ENCODE results near the gene GCNT2. TPM values are rescaled to one million over a fixed set of nuclear protein-coding genes. Genes with fewer than 3 reads are reported as not detected.

The GCNT2 gene
- total and polyA plus RNA-seq, 2 of the 8 experiments (the other 6 are each of a cell fraction or from before 2014, with no cell fraction given) = 19.3 to 52.5 TPM

DNA sequence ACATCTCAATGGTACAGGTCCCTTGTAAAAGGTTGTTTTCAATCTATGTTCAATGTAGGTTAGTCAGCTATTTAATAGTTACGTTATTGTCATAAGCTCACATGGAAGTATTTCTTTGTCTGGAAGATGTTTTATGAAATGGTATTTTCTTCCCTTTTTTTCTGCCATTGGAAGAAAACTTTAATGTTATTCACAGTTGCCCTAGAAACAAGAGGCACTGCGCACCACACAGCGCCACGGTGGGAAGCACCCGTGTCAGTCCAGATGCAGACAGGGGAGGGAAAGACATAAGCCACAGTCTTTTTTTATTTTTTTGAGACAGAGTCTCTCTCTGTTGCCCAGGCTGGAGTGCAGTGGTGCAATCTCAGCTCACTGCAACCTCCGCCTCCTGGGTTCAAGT lies 82.1 kb downstream of the GCNT2 start:
- 0 out of 2 replicates have a peak, but pooled peaks cover 3% of the 10 kb centered on the region for H3K79me1 ChIP-seq (ENCODE audit: low read depth, low read length)
- H3K18ac ChIP-seq (ENCODE audit: extremely low read depth, low read length) = no peak overlapping the region
- no peak overlapping the region for H3K4ac ChIP-seq (replicated peaks; ENCODE audit: insufficient read length, low read depth, low read length)
- H3K9ac ChIP-seq (replicated peaks in 1 of 4; ENCODE audit: extremely low read depth in 1 of 4, low read depth in 3 of 4, low read length in 3 of 4) = no peak overlapping the region
- no peak overlapping the region for H2BK20ac ChIP-seq (ENCODE audit: low read length)
- DNase-seq (ENCODE audit: low read depth in 1 of 2, low spot score in 2 of 2) (no peak), FAIRE-seq (no peak)
- H3K23me2 ChIP-seq (ENCODE audit: low read depth, low read length) = no peaks in the 10 kb centered on the region
- H3K4me3 ChIP-seq (ENCODE audit: extremely low read depth in 1 of 4, insufficient read depth in 2 of 4, low read depth in 3 of 4, low read length in 4 of 4) = no peak overlapping the region
- H3K14ac ChIP-seq (ENCODE audit: insufficient read length) = no peak overlapping the region
- H3K23ac ChIP-seq (ENCODE audit: insufficient read length) = no peak overlapping the region
- H3K36me3 ChIP-seq (ENCODE audit: control insufficient read depth in 2 of 4, insufficient read depth in 4 of 4, low read length in 3 of 4) = peaks cover 0 to 4% (median 0%) of the 10 kb centered on the region in 4 experiments; a peak in 3 of 8 replicates
- H2AFZ ChIP-seq (ENCODE audit: low read length) = no peak overlapping the region
- H3K27ac ChIP-seq (ENCODE audit: low read depth, low read length) = no peak overlapping the region
- no peak overlapping the region for H3K56ac ChIP-seq (replicated peaks; ENCODE audit: insufficient read length, low read depth, low read length)
- TF ChIP-seq CBX5 (IDR thresholded peaks at IDR 0.05; ENCODE audit: low read depth, low read length) (no peak), BCL11A (IDR thresholded peaks at IDR 0.05; ENCODE audit: low read depth in 2 of 2, low read length in 2 of 2) (no peak), ZNF274 (IDR thresholded peaks at IDR 0.05; ENCODE audit: borderline replicate concordance, extremely low read depth, low read length) (no peak), SIX5 (IDR thresholded peaks at IDR 0.05; ENCODE audit: low read depth, low read length) (no peak), EGR1 (IDR thresholded peaks at IDR 0.05; ENCODE audit: borderline replicate concordance, low read depth, low read length) (no peak), RAD21 (IDR thresholded peaks at IDR 0.05 in 1 of 2, conservative IDR thresholded peaks at IDR 0.05 in 1 of 2; ENCODE audit: low read depth in 2 of 2, low read length in 2 of 2) (no peak), BACH1 (IDR thresholded peaks at IDR 0.05; ENCODE audit: low read length) (no peak), CEBPB (IDR thresholded peaks at IDR 0.05; ENCODE audit: low read depth, low read length) (no peak), SUZ12 (IDR thresholded peaks at IDR 0.05; ENCODE audit: low read length) (no peak)
- TF ChIP-seq, protein P1, sequence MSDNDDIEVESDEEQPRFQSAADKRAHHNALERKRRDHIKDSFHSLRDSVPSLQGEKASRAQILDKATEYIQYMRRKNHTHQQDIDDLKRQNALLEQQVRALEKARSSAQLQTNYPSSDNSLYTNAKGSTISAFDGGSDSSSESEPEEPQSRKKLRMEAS (IDR thresholded peaks at IDR 0.05) = no peak
- TF ChIP-seq, protein P2, sequence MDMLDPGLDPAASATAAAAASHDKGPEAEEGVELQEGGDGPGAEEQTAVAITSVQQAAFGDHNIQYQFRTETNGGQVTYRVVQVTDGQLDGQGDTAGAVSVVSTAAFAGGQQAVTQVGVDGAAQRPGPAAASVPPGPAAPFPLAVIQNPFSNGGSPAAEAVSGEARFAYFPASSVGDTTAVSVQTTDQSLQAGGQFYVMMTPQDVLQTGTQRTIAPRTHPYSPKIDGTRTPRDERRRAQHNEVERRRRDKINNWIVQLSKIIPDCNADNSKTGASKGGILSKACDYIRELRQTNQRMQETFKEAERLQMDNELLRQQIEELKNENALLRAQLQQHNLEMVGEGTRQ (IDR thresholded peaks at IDR 0.05; ENCODE audit: low read length) = no peak
- H4K5ac ChIP-seq (ENCODE audit: insufficient read length, low read depth, low read length) = no peak overlapping the region
- H3K4me2 ChIP-seq (ENCODE audit: insufficient read depth in 1 of 2, low read depth in 2 of 2, low read length in 2 of 2) = no peak overlapping the region
- peaks cover 0 to 11% (median 8%) of the 10 kb centered on the region in 4 experiments; a peak in 6 of 7 replicates for H3K4me1 ChIP-seq (replicated peaks in 1 of 4; ENCODE audit: control insufficient read depth in 3 of 4, insufficient read depth in 4 of 4, low read length in 3 of 4)
- ChIA-PET CTCF (ENCODE audit: partially characterized antibody) (interaction anchor here (1.1 to 1.9 kb wide), 4 partner anchors 10 to 125 kb away, joined by 3 to 5 read pairs (median 4); no protein-coding TSS in a partner anchor), POLR2A (ENCODE audit: partially characterized antibody) (interaction anchor here (0.5 to 1.6 kb wide), 6 partner anchors 9 to 305 kb away, joined by 3 to 7 read pairs (median 4); partner anchors contain the start of gene PAK1IP1)
- no peak overlapping the region for H2BK12ac ChIP-seq (ENCODE audit: low read depth, low read length)
- no peak overlapping the region for H4K8ac ChIP-seq (ENCODE audit: extremely low read depth, insufficient read depth, low read length)
- H2BK5ac ChIP-seq (ENCODE audit: low read depth, low read length) = no peak overlapping the region
- WGBS, 2 experiments (ENCODE audit: extremely low coverage in 1 of 2, insufficient coverage in 1 of 2, insufficient read length in 1 of 2, insufficient replicate concordance in 2 of 2, low coverage in 1 of 2, low lambda C conversion rate in 2 of 2, missing lambda C conversion rate in 1 of 2) = 93% methylated on average over 6 of the region's 6 CpGs; no CpG with 5 or more reads in 1 of the 2 experiments
- no peak overlapping the region for H2BK15ac ChIP-seq (ENCODE audit: low read length)
- no peak overlapping the region for H4K91ac ChIP-seq (replicated peaks; ENCODE audit: insufficient read length, low read length)
- H2BK120ac ChIP-seq (replicated peaks; ENCODE audit: low read depth, low read length) = no peak overlapping the region
- no peaks in the 10 kb centered on the region for H3K27me3 ChIP-seq (replicated peaks in 1 of 4; ENCODE audit: control insufficient read depth in 3 of 4, extremely low read depth in 1 of 4, insufficient read depth in 3 of 4, low read length in 3 of 4)
- H3K79me2 ChIP-seq (ENCODE audit: control insufficient read depth in 1 of 2, insufficient read depth in 2 of 2, low read length in 2 of 2) = peaks cover 11 to 81% of the 10 kb centered on the region in 2 experiments
- H2AK5ac ChIP-seq (ENCODE audit: low read depth, low read length) = no peak overlapping the region
- peaks cover 0 to 4% of the 10 kb centered on the region in 2 experiments for H4K20me1 ChIP-seq (replicated peaks in 1 of 2; ENCODE audit: control insufficient read depth in 1 of 2, insufficient read depth in 2 of 2, low read length in 2 of 2)
- H3K9me3 ChIP-seq (ENCODE audit: insufficient read depth in 2 of 2, low read depth in 1 of 2, low read length in 1 of 2) = no peaks in the 10 kb centered on the region
